Central memory CD4-positive, alpha-beta T cell (primary cell): ENCODE results near the gene NTSR1.
A peak's percentile ranks its signal among the peaks of the same experiment; 100 is the strongest.

Experiments
- DNase-seq: peaks from one replicate; pipeline ENCODE4 v3.0.0; 2022

Gene NTSR1

DNA sequence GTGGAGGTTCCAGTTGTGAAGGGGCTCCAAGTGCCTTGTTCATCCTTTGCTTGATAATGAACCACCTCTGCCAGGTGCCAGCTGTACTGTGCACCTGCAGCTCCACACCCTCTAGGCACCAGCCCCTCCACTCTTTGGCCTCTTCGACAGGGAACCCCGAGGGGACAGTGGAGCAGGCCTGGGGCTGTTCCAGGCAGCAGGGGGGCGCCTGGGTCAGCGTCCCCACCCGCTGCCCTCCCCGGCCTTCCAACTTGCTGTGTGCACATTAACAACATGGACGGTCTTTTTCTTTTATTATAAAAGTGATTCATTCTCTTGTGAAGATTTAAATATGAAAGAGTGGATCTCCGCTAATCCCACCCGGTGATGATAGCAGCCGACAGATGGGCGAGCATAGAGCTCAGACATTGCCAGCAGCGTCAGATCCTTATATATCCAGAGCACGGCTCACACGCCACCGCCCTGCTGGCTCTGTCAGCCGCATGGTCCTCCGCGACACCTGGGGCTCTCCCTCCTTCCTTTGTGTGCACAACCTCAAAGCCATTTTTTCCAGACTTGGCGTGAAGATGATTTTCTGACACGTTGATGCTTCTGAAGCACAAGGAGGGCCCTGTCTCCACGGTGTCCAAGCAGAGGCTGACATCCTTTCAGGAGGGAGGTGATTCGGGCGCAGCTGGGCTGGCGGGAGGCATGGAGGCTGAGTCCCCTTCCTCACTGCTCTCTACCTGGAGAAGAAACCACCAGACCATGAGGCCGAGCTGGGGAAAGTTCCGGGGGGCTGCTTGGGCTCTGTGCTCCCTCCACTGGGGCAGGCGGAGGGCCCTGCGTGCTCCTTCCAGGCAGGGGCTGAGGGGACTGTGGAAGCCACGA lies 65.4 kb downstream of the NTSR1 start:
- no peak for DNase-seq

DNA sequence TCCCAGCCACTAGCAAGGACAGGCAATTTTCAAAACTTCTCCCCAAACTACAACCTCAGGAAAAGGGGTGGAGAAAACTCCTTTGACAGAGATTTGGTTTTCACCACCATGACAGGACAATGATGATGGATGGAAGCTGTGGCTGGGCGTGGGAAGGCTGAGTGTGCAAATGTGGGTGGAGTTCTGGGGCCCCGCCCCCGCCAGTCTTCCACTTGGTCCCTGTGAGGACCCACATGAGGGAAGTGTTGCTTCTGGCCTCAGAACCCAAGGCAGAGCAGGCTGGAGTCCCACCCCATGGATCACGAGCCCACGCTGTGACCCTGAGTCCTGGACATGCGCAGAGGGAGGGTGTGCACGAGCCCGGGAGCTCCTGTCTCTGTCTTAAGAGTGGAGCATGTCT lies 66.1 kb downstream of the NTSR1 start:
- DNase-seq: no peak

DNA sequence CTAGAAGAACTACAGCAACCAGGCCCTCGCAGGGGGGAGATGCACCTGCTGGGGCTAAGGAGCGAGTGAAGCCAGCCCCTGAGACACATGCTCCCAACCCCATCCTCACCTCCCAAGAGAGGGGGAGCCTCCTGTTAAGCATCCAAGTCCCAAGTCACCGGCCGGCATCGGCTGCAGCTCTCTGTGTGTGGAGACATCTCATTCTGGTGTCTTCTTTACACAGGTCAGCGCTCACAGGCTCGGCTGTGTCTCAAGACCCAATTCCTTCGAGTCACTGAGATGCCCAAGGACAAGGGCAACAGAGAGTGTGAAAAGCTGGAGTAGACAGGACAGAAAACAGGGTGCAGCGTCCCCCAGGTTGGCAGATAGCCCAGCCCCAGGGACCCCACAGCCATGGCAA lies 66.6 kb downstream of the NTSR1 start:
- no peak for DNase-seq

DNA sequence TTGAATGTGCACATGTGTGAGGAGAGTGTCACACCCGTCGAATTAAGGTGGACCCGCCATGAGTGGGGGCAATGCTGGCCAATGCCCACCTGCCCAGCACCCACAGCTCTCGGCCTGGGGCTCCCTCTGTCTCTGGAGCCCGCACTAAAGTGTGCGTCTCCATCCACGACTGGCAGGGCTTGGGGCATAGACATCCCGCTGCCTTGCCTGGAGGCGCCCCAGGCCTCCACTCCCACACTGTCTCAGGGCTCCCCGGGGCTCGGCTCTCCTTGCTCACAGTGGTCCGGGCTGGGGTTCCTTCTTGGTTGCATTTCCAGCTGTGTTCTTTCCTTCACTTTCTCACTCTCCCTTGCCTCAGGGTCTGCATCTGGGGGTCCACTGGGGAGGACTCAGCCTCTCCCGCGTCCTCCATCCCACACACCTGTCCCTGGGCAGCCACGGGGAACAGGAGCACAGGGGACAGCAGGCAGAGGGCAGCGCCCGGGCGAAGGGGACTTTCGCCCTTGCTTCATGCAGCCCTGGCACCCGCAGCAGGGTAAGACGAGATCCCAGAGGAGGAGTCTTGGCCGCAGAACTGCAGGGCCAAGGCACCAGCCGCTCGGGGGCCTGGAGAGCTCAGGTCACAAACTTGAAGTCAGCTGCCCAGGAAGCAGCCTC lies 67.5 kb downstream of the NTSR1 start:
- no peak for DNase-seq

DNA sequence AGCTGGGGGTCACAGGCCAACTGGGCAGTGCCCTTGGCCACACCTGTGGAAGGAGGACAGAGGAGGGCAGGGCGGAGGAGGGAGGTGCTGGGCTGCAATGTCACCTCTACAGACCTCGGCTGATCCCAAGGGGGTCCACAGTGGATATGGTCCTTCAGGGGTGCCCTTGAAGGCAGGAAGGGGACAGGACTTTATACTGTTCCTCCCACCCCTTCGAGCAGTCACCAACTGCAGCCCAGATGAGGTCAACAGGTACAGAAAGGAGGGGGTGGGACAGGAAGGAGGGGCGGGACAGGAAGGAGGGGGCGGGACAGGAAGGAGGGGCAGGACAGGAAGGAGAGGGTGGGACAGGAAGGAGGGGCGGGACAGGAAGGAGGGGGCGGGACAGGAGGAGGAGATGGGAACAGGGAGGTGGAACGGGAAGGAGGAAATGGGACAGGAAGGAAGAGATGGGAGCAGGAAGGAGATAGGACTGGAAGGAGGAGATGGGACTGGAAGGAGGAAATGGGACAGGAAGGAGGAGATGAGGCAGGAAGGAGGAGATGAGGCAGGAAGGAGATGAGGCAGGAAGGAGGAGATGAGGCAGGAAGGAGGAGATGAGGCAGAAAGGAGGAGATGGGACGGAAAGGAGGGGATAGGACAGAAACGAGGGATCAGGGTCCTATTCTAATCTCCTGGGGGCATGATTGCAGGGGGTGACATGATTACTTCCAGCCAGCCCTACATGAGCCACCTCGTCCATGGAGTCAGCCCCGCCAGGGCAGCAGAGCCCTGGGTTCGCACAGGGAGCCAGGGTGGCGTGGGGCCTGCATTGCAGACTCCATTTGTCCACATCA lies 68.3 kb downstream of the NTSR1 start:
- DNase-seq: peak; percentile 45

DNA sequence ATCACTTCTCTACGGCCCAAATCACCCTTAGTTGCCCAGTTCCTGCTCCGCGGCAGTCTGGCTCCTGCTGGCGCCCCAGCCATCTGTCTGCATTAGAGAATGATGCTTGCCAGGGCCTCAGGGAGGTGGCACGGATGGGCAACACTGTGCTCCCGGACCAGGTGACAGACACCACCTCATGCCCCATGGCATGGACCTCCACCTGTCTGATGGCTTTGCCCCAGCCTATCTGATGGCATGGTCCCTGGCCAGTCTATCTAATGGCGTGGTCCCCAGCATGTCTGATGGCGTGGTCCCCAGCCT lies 68.8 kb downstream of the NTSR1 start:
- no peak for DNase-seq

DNA sequence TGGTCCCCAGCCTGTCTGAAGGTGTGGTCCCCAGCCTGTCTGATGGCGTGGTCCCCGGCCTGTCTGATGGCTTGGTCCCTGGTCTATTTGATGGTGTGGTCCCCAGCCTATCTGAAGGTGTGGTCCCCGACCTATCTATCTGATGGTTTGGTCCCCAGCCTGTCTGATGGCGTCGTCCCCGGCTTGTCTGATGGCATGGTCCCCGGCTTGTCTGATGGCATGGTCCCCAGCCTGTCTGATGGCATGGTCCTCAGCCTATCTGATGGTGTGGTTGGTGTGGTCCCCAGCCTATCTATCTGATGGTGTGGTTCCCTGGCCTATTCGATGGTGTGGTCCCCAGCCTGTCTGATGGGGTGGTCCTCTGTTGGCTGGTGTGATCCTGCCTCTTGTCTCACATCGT lies 69.4 kb downstream of the NTSR1 start:
- DNase-seq: no peak

DNA sequence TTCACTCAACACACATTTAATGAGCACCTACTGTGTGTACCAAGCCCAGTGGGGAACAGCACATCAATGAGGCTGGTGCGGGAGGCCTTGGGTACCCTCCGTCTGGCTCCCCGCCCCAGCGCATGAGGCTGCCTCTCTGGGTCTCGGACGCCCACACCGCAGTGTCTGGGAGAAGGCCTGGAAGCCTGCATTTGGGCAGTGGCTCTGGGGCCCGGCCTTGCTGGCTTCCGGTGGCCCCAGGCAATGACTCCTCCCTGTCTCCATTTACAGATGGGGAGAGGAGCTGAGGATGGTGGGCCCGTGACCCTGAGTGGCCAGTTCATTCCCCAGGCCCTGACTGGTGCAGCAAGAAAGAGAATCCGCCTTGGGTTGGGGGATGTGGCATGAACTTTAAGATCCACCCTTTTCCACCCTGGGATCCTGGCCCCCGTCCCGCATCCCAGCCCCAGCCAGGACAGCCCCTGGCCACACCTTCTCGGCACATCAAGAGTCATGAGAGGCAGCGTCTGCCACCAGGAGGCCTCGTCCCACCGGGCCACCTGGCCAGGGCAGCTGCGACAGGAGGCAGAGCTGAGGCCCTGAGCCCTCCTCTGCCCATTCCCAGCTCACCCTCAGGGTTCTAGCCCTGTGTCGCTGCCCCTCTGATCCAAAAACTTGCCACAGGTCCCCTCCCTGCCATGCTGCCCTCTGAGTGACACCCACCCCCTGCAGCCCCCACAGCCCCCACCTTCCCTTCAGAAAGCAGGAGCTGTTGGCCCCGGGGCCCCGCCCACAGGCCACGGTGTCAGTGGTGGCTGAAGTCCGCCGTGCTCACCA lies 70.2 kb downstream of the NTSR1 start:
- no peak for DNase-seq

DNA sequence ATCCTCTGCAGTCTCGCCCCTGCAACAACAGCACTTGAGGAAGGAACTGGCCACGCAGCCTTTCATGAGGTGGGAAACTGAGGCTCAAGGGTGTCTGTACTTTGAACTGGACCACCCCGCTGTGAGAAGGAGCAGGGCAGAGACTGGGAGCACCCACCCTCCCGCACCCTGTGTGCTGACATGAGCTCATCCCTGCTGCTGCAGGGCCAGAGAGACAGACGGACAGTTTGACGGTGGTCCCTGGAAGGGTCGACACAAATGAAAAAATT lies 70.7 kb downstream of the NTSR1 start:
- no peak for DNase-seq

DNA sequence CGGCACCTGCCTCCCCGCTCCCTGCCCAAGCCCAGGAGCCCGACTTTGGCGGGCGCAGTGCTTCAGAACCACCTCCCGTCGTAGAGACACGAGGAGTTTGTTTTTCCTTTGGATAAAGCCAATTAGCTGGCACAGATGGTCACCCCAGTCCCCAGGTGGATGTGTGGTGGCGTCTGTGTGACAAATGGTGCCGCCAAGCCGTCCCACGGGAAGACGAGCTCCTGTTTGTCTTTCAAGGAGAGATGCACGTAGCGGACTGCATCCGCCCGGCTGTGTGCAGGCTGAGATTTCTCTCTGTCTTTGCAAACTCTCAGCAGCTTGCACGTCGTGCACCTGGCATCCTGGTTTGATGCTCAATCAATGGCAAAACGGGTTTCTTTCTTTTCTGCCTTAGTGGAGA lies 71.6 kb downstream of the NTSR1 start:
- no peak for DNase-seq

DNA sequence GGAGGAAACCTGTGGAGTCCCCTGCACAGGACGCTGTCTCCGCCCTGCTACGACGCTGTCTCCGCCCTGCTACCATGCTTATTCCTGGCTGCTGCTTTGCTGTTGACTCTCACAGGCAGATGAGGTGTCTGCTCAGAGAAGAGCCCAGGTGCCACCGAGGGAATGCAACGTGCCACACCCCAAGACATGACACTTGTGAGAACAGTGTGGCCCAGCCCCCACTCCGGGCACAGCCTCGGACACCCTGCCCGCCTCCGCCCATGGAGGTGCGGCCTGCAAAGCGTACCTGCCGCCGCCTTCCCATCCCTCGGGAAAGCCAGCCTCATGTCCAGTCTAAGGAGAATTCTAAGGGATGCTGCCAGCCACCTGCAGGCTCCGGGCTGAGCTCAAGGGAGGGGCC lies 72.1 kb downstream of the NTSR1 start:
- DNase-seq: no peak

DNA sequence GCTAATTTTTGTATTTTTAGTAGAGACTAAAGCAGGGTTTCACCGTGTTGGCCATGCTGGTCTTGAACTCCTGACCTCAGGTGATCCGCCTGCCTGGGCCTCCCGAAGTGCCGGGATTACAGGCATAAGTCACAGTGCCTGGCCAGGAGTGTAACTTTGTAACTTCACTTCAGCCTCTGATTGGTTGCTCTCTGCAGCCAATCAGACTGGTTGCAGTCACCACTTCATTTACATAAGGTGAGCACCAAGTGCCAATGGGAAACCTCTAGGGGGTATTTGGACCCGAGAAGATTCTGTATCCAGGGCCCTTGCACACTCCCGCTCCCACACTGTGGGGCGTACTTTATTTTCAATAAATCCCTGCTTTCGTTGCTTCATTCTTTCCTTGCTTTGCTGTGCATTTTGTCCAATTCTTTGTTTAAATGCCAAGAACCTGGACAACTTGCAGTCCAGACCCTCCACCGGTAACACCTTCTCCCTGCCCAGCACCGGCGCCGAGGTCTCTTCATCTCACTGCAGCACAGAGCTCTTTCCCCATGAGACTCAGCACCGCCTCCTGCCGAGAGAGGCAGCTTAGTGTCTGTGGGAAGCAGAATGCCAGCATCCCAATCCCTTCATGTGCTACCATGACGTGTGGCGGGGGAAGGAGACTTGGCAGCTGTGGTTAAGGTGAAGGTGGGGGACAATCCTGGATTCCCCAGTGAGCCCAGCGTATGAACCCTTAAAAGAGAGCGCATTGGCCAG lies 73.7 kb downstream of the NTSR1 start:
- no peak for DNase-seq

DNA sequence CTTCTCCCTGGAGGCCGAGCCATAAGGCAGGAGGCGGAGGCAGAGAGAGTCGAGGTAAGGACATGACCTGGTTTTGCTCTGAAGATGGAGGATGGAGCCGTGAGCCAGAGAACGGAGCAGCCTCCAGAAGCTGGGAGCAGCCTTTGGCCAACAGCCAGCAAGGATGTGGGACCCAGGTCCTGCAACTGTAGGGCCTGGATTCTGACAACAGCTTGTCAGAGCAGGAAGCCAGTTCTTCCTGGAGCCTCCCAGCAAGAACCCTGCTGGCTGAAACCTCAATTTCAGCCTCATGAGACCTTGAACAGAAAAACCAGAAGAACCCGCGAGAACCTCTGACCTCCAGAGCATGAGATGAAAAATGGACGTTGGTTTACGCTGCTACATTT lies 74.2 kb downstream of the NTSR1 start:
- DNase-seq: no peak

DNA sequence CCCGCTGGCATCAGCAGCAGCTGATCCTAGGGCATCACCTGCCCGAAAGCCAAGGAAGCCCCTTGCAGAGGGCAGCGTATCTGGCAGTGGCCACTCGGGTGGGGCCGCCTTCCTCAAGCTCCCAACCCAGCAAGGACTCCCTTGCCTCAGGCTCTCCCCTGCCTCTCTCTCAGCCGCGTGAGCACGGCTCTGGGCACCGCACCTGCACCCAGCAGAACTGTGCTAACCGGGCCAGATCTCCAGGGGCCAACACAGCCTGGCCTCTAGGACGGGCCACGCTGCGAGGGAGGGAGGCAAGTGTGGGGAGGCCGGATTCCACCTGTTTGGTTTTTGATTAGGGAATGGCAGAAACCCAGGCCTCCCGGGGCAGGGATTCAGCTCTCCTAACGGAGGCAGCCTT lies 75.9 kb downstream of the NTSR1 start:
- DNase-seq: no peak

DNA sequence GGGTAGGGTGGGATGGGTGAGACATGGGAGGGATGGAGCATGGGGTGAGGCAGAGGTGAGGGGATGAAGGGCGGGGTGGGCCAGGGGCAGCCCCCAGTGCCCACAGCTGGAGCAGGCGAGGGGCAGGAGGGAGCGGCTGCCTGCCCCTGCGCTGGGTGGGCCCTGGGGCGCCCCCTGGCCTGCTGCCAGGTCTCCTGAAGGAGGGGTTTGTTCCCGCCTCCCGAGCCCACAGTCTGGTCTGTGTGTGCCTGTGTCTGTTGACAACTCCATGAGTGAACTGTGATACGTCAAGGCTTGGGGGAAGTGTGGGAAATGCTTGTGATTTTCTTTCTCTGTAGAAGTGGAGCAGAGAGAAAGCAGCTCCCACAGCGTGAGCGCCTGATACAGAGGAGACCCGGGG lies 76.8 kb downstream of the NTSR1 start:
- DNase-seq: no peak

DNA sequence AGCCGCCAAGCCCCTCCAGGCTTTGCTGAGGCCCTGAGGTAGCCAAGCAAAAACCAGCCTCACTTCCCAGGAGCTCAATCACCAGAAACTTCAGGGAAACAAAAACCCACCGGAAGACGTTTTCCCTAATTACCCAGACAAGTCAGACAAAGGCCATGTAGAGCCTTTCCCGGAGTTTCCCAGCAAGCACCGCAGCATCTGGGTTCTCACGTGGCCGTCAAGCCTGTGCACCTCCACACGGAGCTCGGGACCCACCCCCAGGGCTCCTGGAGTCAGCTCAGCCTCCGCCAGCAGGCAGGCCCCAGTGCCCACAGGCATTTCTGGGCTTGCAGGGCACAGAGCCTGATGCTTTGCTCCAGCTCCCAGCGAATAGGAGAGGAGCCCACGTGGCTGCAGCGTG lies 77.5 kb downstream of the NTSR1 start:
- DNase-seq: no peak

DNA sequence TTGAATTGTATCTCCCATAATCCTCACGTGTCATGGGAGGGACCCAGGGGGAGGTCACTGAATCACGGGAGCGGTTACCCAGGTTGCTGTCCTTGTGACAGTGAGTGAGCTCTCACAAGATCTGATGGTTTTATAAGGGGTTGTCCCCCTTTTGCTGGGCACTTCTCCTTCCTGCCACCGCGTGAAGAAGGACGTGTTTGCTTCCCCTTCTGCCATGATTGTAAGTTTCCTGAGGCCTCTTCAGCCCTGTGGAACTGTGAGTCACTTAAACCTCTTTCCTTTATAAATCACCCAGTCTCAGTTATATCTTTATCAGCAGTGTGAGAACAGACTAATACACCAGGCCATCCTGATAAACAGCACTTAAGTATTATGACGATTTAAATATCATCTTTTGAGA lies 78.7 kb downstream of the NTSR1 start:
- DNase-seq: no peak

DNA sequence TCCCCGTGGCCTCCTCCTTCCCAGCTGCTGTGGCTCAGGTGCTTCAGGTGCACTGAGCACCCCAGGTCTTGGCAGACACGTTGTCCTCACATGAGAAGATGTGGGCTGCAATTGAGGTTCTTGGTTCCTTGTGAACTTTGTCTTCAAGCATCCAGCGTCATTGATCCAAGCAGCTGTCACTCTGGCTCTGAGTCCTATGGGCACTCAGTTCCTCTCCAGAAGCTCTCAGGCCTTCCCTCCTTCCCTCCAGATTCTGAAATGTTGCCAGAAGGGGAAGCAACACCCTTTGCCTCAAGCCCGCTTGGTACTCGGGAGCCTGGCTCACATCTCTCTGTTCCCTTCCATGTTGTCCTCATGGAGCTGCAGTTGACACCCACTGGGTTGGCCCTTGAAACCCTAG lies 79.2 kb downstream of the NTSR1 start:
- no peak for DNase-seq

DNA sequence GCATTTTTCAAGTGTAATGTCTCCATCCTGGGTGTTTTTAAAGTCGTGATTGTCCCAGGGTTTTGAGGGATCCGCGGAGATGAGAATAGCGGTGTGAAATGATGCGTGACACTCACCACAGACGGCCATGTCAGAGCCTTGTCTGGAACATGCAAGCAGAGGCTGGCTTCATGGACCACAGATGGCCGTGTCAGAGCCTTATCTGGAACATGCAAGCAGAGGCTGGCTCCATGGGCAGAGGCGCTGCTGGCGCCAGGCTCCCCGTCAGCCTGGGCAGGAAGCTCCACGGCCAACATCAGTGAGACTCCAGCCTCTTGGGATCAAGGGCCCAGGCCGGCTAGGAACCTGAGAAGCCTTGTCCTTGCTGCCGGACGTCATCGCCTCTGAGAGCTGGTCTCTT lies 80.0 kb downstream of the NTSR1 start:
- no peak for DNase-seq

DNA sequence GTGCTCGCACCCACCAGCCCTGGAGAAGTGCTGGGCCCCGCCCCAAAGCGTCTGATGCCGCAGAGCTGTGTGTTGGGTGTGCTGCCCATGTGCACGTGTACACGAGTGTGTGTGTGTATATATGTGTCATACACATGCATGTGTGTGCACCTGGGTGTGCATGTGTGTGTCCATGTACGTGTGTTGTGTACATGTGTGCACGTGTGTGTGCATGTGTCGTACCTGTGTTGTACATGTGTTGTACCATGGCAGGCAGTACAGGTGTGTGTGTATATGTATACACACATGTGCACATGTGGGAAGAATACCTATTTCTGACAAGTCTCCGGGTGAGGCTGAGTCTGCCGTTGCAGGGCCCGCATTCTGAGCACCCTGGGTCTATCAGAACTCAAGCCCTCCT lies 81.4 kb downstream of the NTSR1 start:
- no peak for DNase-seq

DNA sequence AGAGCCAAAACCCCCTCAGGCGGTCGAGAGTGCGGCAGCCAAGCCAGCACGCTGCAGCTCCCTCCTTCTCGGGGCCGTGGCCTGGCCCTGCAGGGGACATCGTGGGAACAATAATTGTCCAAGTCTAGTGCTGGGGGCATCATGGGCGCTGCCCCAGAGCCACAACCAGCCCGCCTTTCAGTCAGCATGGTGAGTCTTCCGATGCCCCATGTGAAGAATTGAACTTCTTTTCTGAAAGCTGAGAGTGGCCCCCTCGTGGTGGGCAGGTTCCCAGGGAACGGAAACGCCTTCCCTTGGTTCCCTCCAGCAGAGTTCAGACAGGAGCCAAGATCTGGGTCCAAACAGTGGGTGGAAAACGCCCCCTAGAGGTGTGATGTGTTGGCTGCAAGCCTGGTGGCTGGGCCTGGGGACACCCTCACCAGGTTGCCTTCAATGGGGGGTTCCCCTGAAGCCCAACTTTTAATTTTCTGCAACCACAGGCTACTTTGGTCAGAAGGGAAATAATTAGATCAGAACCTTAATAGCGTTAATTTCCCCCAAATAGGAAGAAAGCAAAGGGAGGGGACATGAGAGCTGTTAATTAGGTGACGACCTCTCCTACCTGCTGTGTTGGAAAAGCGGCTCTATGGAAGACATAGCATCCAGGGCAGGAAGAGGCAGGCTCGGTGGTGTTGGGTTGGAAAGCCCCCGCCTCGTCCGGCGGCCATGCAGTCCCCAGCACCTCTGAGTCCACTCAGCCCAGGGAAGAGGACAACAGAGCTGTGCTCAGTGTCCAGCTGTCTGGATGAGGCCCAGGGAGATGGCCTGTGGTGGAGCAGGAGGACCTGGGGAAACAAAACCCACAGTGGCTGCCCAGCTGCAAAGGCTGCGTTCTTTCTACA lies 82.9 kb downstream of the NTSR1 start:
- DNase-seq: peak; percentile 58
